ENCODE results near the gene CNTNAP2. TPM values are rescaled to one million over a fixed set of nuclear protein-coding genes. Genes with fewer than 3 reads are reported as not detected.
"Not testable (repeated sequence)": the region's sequence is repeated elsewhere in the genome, so short reads cannot be mapped to it uniquely, and the experiment has no call there.

The CNTNAP2 gene
- total and polyA plus RNA-seq, 9 of the 15 experiments (the other 6 are each of a cell fraction or from before 2014, with no cell fraction given), result 0.04 to 0.62 (median 0.09) TPM; not detected in 4

- TF ChIP-seq CREB5 (CRISPR knock-in tag; IDR thresholded peaks at IDR 0.05) (no peak), ATF2 (CRISPR knock-in tag; IDR thresholded peaks at IDR 0.05) (no peak), ZNF609 (CRISPR knock-in tag; IDR thresholded peaks at IDR 0.05; ENCODE audit: borderline replicate concordance) (no peak)
- no peaks in the 10 kb centered on the region for H3K9me1 ChIP-seq (ENCODE audit: control insufficient read depth, insufficient read depth, low read length)
- H3K27me3 ChIP-seq (ENCODE audit: control insufficient read depth in 2 of 2, insufficient read depth in 2 of 2, low read length in 2 of 2), result no peaks in the 10 kb centered on the region
- intact Hi-C loops (cut with micrococcal nuclease) (no loop called here), in situ Hi-C loops (cut with MboI) (no loop called here)
- no TSS peak for BruUV-seq (replicated peaks)
- H3K9me3 ChIP-seq (replicated peaks; ENCODE audit: control insufficient read depth, insufficient read depth, low read depth, low read length), result no peaks in the 10 kb centered on the region
- POLR2A ChIA-PET, result no interaction called here
- no peak for DNase-seq (ENCODE audit: extremely low read depth in 1 of 4, low spot score in 3 of 4)
- H3K4me1 ChIP-seq (replicated peaks in 1 of 2; ENCODE audit: control insufficient read depth in 2 of 2, insufficient read depth in 2 of 2, low read length in 2 of 2), result no peaks in the 10 kb centered on the region
- H3K9ac ChIP-seq (ENCODE audit: insufficient read depth in 1 of 2, low read depth in 2 of 2, low read length in 2 of 2), result no peak overlapping the region
- H3K4me2 ChIP-seq (ENCODE audit: insufficient read depth, low read length), result no peak overlapping the region
- H3K4me3 ChIP-seq, result no peak overlapping the region
- H3K27ac ChIP-seq (ENCODE audit: extremely low read depth, low read depth, low read length), result no peak overlapping the region
- no peak for ATAC-seq
- WGBS (ENCODE audit: insufficient coverage, low coverage, missing lambda C conversion rate), result 0% methylated on average over 1 of the region's 1 CpG
- no peaks in the 10 kb centered on the region for H4K20me1 ChIP-seq (replicated peaks; ENCODE audit: control insufficient read depth, insufficient read depth, low read length)
- no peaks in the 10 kb centered on the region for H3K79me2 ChIP-seq (ENCODE audit: control insufficient read depth, insufficient read depth, low read length)
- CTCF ChIA-PET (ENCODE audit: low intra/inter-chr PET ratio), result no interaction called here
- H3K36me3 ChIP-seq (ENCODE audit: control insufficient read depth, insufficient read depth, low read length), result no peaks in the 10 kb centered on the region
- FAIRE-seq, result no peak
- H2AFZ ChIP-seq (ENCODE audit: low read depth, low read length), result no peak overlapping the region
Measured at GRCh38 chr7:148060724-148061123, 1944.1 kb downstream of the CNTNAP2 start.

DNA sequence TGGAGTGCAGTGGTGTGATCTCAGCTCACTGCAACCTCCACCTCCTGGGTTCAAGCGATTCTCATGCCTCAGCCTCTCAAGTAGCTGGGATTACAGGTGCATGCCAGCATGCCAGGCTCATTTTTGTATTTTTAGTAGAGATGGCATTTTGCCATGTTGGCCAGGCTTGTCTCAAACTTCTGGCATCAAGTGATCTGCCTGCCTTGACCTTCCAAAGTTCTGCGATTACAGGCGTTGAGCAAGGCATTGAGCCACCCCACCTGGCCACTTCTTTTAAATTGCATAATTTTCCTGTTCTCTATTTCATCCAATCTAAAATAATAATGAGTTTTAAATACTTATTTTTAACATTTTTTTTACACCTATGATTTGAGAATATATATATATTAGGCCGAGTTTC, 1961.5 kb downstream of the CNTNAP2 start:
- intact Hi-C loops (cut with micrococcal nuclease); H3K79me2 ChIP-seq (ENCODE audit: control insufficient read depth, insufficient read depth, low read length); H3K9me1 ChIP-seq (ENCODE audit: control insufficient read depth, insufficient read depth, low read length); DNase-seq (ENCODE audit: extremely low read depth in 1 of 4, low spot score in 3 of 4); CTCF ChIA-PET (ENCODE audit: low intra/inter-chr PET ratio); BruUV-seq (replicated peaks); H2AFZ ChIP-seq (ENCODE audit: low read depth, low read length); POLR2A ChIA-PET; ATAC-seq; H3K4me3 ChIP-seq; H3K36me3 ChIP-seq (ENCODE audit: control insufficient read depth, insufficient read depth, low read length); H3K4me1 ChIP-seq (replicated peaks in 1 of 2; ENCODE audit: control insufficient read depth in 2 of 2, insufficient read depth in 2 of 2, low read length in 2 of 2); H3K27ac ChIP-seq (ENCODE audit: extremely low read depth, low read depth, low read length); H3K4me2 ChIP-seq (ENCODE audit: insufficient read depth, low read length); H3K9ac ChIP-seq (ENCODE audit: insufficient read depth in 1 of 2, low read depth in 2 of 2, low read length in 2 of 2); FAIRE-seq; H3K27me3 ChIP-seq (ENCODE audit: control insufficient read depth in 2 of 2, insufficient read depth in 2 of 2, low read length in 2 of 2); H3K9me3 ChIP-seq (replicated peaks; ENCODE audit: control insufficient read depth, insufficient read depth, low read depth, low read length); H4K20me1 ChIP-seq (replicated peaks; ENCODE audit: control insufficient read depth, insufficient read depth, low read length); in situ Hi-C loops (cut with MboI): not testable (repeated sequence)
- 0% methylated on average over 4 of the region's 4 CpGs for WGBS (ENCODE audit: insufficient coverage, low coverage, missing lambda C conversion rate)
